K562 (cell line): Measurements from ENCODE around the gene CHPF. TPM values are rescaled to one million over a fixed set of nuclear protein-coding genes. Genes with fewer than 3 reads are reported as not detected.

Experiments
- BACH1 ChIP-seq: fragments of 200-800 bp; sonication (Bioruptor generic); IDR thresholded peaks from 2 replicates; pipeline ENCODE4 v1.6.1; 2016; ENCODE audit warnings: missing genetic modification characterization, missing compliant biosample characterization
- CEBPB ChIP-seq: fragments of 450-650 bp; IDR thresholded peaks from 2 replicates; pipeline ENCODE4 v1.6.1; 2016; ENCODE audit warnings: missing genetic modification characterization, missing compliant biosample characterization
- CHD1 ChIP-seq: fragments of 200-600 bp; sonication (generic); IDR thresholded peaks from one replicate; pipeline ENCODE4 v1.6.1; 2012; ENCODE audit warnings: mild to moderate bottlenecking, moderate library complexity, low read length, inconsistent platforms
- FOXA1 ChIP-seq: fragments of 450-650 bp; IDR thresholded peaks from 2 replicates; pipeline ENCODE4 v1.6.1; 2016; ENCODE audit warnings: mild to moderate bottlenecking, borderline replicate concordance
- GTF2F1 ChIP-seq: IDR thresholded peaks from 2 replicates; pipeline ENCODE4 v1.6.1; 2011; ENCODE audit warnings: low read depth, low read length, improper control_type of control experiment
- HMG20A ChIP-seq: fragments of 450-650 bp; formaldehyde crosslinking; conservative IDR thresholded peaks from 2 replicates; pipeline ENCODE4 v1.4.0; 2020; ENCODE audit warnings: mild to moderate bottlenecking, mixed read lengths
- IFI16 ChIP-seq: fragments of 250-450 bp; sonication (Bioruptor Pico); IDR thresholded peaks from 2 replicates; pipeline ENCODE4 v2.1.2; 2022; ENCODE audit warnings: mild to moderate bottlenecking, inconsistent platforms
- ILF3 ChIP-seq: fragments of 450-650 bp; IDR thresholded peaks from 2 replicates; pipeline ENCODE4 v1.6.1; 2018; ENCODE audit warnings: antibody characterized with exemption, mild to moderate bottlenecking, moderate library complexity, borderline replicate concordance
- ILK ChIP-seq: fragments of 450-650 bp; IDR thresholded peaks from 2 replicates; pipeline ENCODE4 v1.6.1; 2016; ENCODE audit warnings: missing genetic modification characterization, low read depth, mild to moderate bottlenecking, missing compliant biosample characterization, moderate library complexity, borderline replicate concordance
- MTF1 ChIP-seq: fragments of 250-450 bp; sonication (Bioruptor Pico); IDR thresholded peaks from 2 replicates; pipeline ENCODE4 v1.9.0; 2021; ENCODE audit warnings: moderate library complexity, mild to moderate bottlenecking, inconsistent platforms, borderline replicate concordance
- RBBP5 ChIP-seq: fragments of 200-600 bp; sonication (generic); IDR thresholded peaks from 2 replicates; pipeline ENCODE4 v1.6.1; 2012; ENCODE audit warnings: borderline replicate concordance, mild to moderate bottlenecking, low read length, control low read depth, inconsistent platforms; ENCODE audit not compliant: insufficient read depth, poor library complexity, severe bottlenecking
- RBM25 ChIP-seq: fragments of 200-400 bp; formaldehyde crosslinking; IDR thresholded peaks from 2 replicates; pipeline ENCODE4 v1.6.1; 2018; ENCODE audit warnings: low read length, low read depth, moderate library complexity; ENCODE audit not compliant: severe bottlenecking
- SIN3B ChIP-seq: fragments of 450-650 bp; IDR thresholded peaks from 2 replicates; pipeline ENCODE4 v1.6.1; 2017; ENCODE audit warnings: low read depth, mild to moderate bottlenecking, moderate library complexity
- SPI1 ChIP-seq: IDR thresholded peaks from 2 replicates; pipeline ENCODE4 v1.6.1; 2011; ENCODE audit warnings: low read depth, low read length, control low read depth, borderline replicate concordance
- SRSF7 ChIP-seq: fragments of 200-400 bp; formaldehyde crosslinking; optimal IDR thresholded peaks from 2 replicates; pipeline ENCODE3; 2017; ENCODE audit warnings: mild to moderate bottlenecking, low read depth, low read length
- STAT5A ChIP-seq: IDR thresholded peaks from 2 replicates; pipeline ENCODE4 v1.6.1; 2012; ENCODE audit warnings: low read length, inconsistent platforms, borderline replicate concordance
- TCF15 ChIP-seq: fragments of 250-450 bp; sonication (Bioruptor Pico); IDR thresholded peaks from 2 replicates; pipeline ENCODE4 v1.8.0; 2022; ENCODE audit warnings: moderate library complexity, mild to moderate bottlenecking, inconsistent platforms
- TCF7L2 ChIP-seq: fragments of 150-350 bp; IDR thresholded peaks from 2 replicates; pipeline ENCODE4 v1.6.1; 2016; ENCODE audit warnings: low read depth, mild to moderate bottlenecking, low read length, moderate library complexity
- ZBTB8A ChIP-seq: fragments of 450-650 bp; IDR thresholded peaks from 2 replicates; pipeline ENCODE4 v1.6.1; 2018; ENCODE audit warnings: mild to moderate bottlenecking, moderate library complexity; ENCODE audit not compliant: partially characterized antibody
- ZNF140 ChIP-seq: fragments of 250-450 bp; sonication (Bioruptor Pico); IDR thresholded peaks from 2 replicates; pipeline ENCODE4 v1.8.0; 2021; ENCODE audit warnings: moderate library complexity, mild to moderate bottlenecking, inconsistent platforms
- ZNF449 ChIP-seq: fragments of 250-450 bp; sonication (Bioruptor Pico); IDR thresholded peaks from 2 replicates; pipeline ENCODE4 v1.8.0; 2022; ENCODE audit warnings: moderate library complexity, mild to moderate bottlenecking, inconsistent platforms
- ZNF655 ChIP-seq: fragments of 250-450 bp; sonication (Bioruptor Pico); IDR thresholded peaks from 2 replicates; pipeline ENCODE4 v1.5.0; 2021
- polyA plus RNA-seq, 8 experiments: library from polyadenylated mRNA; depleted of rRNA in 4 of 8; stranded (reverse) in 5 of 8; unstranded in 3 of 8; fragments of >200 nt; fragmentation: Nextera tagmentation in 2 of 8; fragmentation: Illumina TruSeq in 1 of 8; extraction: Ambion mirVana in 2 of 8; extraction: Trizol in 1 of 8; gene quantifications; 2 replicates each; pipeline versions ENCODE4 v1.2.1 to v1.2.3, GENCODE V29; 2011 to 2014; ENCODE audit warnings: inconsistent platforms in 1 of 8, missing spikeins in 1 of 8
- total RNA-seq, 7 experiments: library from RNA; depleted of rRNA in 6 of 7; stranded (reverse); fragments of >200 nt in 6 of 7; fragmentation: Illumina TruSeq in 2 of 7; extraction: Trizol in 2 of 7; gene quantifications; 2 replicates each; pipeline versions ENCODE4 v1.2.1 to v1.2.3, GENCODE V29; 2011 to 2021; ENCODE audit warnings: low replicate concordance in 1 of 7
- TF ChIP-seq, protein P1 (sequence below): fragments of 450-650 bp; IDR thresholded peaks from 2 replicates; pipeline ENCODE4 v1.6.1; 2018; ENCODE audit warnings: mild to moderate bottlenecking, low read depth; ENCODE audit not compliant: partially characterized antibody

The CHPF gene
- total and polyA plus RNA-seq, 9 of the 15 experiments (the other 6 are each of a cell fraction or from before 2014, with no cell fraction given) = 0.15 to 57.2 (median 7.9) TPM

GRCh38 chr2:219523031-219523671 lies 20.5 kb downstream of the CHPF start (continued):
- peak; percentile 81 for TF ChIP-seq SPI1
- TF ChIP-seq HMG20A (CRISPR knock-in tag) = no peak
- TF ChIP-seq SRSF7 = no peak
- no peak for TF ChIP-seq FOXA1
- TF ChIP-seq STAT5A = no peak
- no peak for TF ChIP-seq GTF2F1
- TF ChIP-seq RBBP5 = no peak
- no peak for TF ChIP-seq TCF7L2
- TF ChIP-seq CEBPB (tag) = no peak
- TF ChIP-seq BACH1 (tag) = no peak
- TF ChIP-seq RBM25 = no peak
- no peak for TF ChIP-seq TCF15
- no peak for TF ChIP-seq ILF3
- TF ChIP-seq ZNF449 (CRISPR knock-in tag) = no peak
- TF ChIP-seq ILK (tag) = no peak
- TF ChIP-seq CHD1 = no peak
- no peak for TF ChIP-seq ZBTB8A
- TF ChIP-seq, protein P1, sequence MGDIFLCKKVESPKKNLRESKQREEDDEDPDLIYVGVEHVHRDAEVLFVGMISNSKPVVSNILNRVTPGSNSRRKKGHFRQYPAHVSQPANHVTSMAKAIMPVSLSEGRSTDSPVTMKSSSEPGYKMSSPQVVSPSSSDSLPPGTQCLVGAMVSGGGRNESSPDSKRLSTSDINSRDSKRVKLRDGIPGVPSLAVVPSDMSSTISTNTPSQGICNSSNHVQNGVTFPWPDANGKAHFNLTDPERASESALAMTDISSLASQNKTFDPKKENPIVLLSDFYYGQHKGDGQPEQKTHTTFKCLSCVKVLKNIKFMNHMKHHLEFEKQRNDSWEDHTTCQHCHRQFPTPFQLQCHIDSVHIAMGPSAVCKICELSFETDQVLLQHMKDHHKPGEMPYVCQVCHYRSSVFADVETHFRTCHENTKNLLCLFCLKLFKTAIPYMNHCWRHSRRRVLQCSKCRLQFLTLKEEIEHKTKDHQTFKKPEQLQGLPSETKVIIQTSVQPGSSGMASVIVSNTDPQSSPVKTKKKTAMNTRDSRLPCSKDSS = no peak
- TF ChIP-seq IFI16 (CRISPR knock-in tag) = no peak
- no peak for TF ChIP-seq MTF1 (CRISPR knock-in tag)
- TF ChIP-seq SIN3B = no peak
- no peak for TF ChIP-seq ZNF140 (CRISPR knock-in tag)
- TF ChIP-seq ZNF655 (CRISPR knock-in tag) = no peak
